22Rv1 (cell line): ENCODE data around the gene CCR6.

Experiments
- ZFX ChIP-seq: fragments of 450-650 bp; IDR thresholded peaks from 2 replicates; pipeline ENCODE4 v1.6.1; 2017; ENCODE audit warnings: antibody characterized with exemption, borderline replicate concordance
- TF ChIP-seq, protein P1 (sequence below): fragments of 450-650 bp; IDR thresholded peaks from 2 replicates; pipeline ENCODE4 v1.5.1; 2017; ENCODE audit warnings: mild to moderate bottlenecking

DNA sequence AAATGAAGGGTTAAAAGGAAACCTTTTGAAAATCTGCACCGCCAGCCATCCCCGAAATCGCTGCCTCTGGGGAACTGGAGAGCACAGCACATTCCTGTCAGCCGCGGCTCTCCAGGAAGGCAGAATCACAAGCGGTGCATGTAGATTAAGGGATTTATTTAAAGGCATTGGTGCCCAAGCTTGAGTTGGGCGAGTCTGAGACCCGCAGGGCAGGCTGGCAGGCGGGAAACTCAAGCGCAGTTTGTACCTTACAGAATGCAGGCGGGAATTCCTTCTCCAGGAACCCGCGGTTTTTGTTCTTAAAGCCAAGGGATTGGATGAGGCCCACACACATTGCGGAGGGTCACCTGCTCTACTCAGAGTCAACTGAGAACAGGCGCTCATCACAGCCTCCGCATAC lies 24.1 kb downstream of the CCR6 start:
- TF ChIP-seq, protein P1, sequence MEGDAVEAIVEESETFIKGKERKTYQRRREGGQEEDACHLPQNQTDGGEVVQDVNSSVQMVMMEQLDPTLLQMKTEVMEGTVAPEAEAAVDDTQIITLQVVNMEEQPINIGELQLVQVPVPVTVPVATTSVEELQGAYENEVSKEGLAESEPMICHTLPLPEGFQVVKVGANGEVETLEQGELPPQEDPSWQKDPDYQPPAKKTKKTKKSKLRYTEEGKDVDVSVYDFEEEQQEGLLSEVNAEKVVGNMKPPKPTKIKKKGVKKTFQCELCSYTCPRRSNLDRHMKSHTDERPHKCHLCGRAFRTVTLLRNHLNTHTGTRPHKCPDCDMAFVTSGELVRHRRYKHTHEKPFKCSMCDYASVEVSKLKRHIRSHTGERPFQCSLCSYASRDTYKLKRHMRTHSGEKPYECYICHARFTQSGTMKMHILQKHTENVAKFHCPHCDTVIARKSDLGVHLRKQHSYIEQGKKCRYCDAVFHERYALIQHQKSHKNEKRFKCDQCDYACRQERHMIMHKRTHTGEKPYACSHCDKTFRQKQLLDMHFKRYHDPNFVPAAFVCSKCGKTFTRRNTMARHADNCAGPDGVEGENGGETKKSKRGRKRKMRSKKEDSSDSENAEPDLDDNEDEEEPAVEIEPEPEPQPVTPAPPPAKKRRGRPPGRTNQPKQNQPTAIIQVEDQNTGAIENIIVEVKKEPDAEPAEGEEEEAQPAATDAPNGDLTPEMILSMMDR, result no peak
- TF ChIP-seq ZFX, result no peak
